Activated T-cell treated with anti-CD3 and anti-CD28 coated beads for 48 hours (primary cell): ENCODE measurements around the gene AEN.

Experiments
- DNase-seq: peaks from one replicate; pipeline ENCODE4 v3.0.0-alpha.2; 2020; ENCODE audit warnings: low read depth

Gene AEN

GRCh38 chr15:88650556-88650955 is 29.4 kb downstream of the AEN start:
- no peak for DNase-seq

GRCh38 chr15:88651136-88651732 is 30.1 kb downstream of the AEN start:
- DNase-seq = no peak

GRCh38 chr15:88651971-88652370 is 30.8 kb downstream of the AEN start:
- DNase-seq = no peak

DNA sequence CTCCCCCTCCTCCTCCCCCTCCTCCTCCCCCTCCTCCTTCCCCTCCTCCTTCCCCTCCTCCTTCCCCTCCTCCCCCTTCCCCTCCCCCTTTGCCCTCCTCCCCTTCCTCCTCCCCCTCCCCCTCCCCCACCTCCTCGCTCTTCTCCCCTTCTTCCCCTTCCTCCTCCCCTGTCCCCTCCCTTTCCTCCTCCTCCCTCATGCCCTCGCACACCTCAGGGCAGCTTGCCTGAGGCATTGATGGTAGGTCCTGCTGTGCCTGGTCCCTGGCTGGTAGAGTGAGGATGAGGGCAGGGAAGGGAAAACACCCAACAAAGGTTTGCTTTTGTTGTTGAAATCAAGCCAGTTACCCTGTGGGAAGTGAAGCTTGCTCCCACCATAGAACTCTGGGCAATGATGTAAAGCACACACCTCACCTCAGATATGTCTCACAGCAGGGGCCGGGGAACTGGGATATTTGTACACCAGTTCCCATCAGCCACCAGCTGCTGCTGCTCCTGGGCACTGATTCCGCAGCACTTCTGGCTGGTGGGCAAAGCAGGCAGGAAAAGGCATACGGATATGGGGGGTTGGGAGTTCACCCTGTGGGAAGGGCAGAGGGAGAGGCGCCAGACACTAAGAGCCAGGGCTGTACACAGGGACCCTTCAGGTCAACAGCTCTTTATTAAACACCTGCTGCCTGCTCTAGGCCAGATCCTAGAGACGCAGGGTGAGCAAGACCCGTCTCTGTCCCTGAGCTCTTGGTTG is 31.5 kb downstream of the AEN start:
- no peak for DNase-seq

DNA sequence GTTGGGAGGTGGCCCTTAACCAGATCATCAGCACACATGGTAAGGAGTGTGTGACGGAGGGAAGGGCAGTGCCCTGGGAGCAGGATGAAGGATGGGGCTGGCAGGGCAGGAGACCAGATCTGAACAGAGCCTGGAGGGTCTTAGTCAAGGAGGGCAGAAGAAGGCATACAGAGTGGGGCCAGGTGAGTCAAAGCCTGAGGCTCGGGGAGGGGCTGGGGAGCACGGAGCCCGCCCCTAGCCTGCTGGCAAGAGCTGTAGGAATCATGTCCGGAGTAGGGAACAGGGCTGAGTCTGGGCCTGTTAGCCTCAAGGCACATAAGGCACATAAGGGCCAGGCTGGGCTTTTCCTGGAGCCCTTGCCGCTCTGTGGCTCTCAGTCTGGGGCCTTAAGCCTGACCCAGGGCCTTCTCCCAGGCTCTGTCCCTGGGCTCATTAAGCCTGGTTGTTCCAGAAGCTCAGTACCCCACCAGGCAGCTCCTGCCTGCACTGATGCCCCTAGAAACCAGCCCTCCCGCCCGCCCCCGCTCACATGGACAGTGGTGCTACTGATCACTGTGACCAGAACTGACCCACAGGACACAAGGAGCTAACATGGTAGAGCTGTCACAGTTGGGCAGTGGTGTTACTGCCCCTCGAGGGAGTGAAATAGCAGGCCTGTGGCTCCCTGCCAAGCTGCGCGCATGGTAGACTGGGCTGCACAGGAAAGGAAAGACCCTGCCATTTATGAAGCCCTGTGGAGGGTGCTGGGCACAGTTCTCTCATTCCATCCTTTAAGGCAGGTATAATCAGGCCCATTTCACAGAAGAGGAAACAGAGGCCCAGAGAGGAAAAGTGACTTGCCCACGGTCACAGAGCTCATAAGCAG is 32.3 kb downstream of the AEN start:
- no peak for DNase-seq

- DNase-seq = no peak
These were observed 33.4 kb downstream of the AEN start for GRCh38 chr15:88654430-88655102.

DNA sequence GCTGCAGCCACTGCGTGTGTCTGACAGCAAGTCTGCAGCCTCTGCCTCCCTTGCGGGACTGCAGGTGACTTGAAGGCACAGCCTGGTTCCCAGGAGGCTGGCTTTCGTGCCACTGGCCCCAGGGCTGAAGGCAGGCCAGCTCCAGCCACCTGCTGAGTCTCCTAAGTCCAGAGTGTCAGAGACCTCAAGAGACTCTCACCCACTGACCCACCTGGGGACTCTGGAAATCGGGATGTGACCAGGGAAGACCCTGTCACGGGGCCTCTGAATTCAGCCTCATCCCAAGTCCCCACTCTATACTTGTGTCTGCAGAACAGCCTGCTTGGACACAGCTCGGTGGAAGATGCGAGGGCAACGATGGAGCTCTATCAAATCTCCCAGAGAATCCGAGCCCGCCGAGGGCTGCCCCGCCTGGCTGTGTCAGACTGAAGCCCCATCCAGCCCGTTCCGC is 34.0 kb downstream of the AEN start:
- DNase-seq = no peak

- no peak for DNase-seq
These were observed 34.8 kb downstream of the AEN start for GRCh38 chr15:88655800-88656488.

DNA sequence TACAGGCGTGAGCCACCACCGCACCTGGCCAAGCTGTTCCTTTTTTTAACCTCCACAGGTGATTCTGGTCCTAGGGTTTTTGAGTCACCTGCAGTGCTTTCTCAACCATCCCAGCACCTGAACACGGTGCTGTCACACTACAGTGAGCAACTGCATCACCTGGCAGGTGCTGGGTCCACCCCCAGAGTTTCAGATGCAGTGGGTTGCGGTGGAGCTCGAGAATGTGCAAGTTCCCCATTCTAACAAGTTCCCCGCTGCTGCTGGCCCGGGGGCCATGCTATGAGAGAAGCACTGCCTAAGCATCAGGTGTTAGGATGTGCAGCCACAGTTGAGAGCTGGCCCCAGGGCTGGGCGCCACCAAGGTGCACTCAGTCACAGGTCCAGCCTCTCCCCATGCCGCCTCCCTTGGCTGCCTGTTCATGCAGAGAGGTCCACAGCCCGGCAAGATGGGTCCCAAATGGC is 35.7 kb downstream of the AEN start:
- no peak for DNase-seq

DNA sequence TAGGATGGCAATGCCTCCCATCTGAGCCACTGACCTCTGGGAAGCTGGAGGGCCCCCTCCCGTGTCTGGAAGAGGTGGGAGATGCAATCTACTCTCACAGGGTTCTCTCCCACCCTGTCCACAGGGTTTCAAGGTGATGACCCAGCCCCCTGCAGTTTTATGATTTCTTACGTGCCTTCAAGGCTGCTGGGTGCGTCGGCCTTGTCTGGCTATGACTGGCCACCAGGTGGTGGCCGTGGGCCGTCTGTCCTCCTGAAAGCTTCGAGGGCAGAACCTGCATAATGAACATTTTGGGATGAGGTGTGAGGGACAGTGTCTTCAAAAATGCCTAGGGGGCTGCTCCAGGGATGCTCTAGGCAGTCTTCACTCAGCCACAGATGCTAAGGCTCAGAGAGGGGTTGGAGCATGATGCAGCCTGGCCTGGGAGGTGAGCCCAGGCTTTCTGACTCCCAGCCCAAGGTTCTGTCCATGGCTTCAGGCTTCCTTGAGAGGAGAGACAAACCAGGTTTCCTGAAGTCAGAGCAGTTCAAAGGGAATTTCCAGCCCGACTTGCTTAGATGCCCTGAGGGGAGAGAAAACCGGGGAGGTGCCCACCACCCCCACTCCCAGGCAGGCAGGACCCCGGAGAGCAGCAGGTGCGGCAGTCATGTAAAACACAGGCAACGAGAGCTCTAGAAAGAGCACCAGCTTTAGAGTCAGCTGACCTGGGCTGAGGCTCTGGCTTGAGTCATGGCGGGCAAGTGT is 36.4 kb downstream of the AEN start:
- DNase-seq = no peak

GRCh38 chr15:88658070-88658965 is 37.2 kb downstream of the AEN start:
- no peak for DNase-seq

DNA sequence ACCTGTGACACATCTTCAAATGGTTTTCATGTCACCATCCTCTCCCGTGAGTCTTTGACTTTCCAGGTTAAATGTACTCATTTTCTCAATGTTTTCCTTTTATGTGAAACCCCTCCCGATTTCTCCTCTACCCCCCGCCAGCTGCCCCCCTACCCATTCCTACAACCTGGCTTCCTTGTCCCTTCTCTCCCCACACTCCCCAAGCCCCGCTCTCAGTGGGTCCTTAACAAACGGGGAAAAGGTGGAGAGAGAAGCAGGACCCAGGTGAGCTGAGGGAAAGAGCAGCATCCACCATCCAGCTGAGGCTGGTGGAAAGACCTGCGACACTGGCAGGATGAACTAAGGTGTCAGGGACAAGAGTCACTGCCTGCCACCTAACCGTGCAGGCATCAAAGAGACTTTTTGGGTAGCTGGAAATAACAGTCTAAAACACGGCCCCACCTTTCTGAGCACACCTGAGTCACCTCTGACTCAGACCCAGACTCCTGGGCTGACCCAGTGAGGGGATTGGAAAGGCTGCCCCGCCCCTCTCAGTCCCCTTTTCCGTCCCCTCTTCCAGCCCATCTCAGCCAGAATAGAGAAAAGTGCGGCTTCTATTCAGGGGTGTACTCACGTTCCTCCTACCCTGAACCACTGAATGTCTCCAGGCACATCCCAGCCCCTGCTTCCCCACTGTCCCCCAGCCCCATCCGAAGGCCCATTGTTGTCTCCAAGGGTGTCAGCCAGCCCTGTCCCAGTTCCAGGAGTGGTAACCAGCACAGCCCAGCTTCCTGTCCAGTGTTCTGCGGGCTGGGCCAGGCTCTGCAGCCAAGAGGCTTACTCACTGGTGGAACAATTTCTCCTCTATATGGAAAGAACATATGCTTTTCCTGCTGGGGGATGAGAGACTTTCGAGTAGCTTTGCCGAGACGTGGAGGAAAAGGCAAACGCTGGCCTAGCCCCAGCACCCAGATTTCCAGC is 38.1 kb downstream of the AEN start:
- no peak for DNase-seq

GRCh38 chr15:88661041-88661700 is 40.0 kb downstream of the AEN start:
- no peak for DNase-seq

GRCh38 chr15:88661761-88662556 is 40.8 kb downstream of the AEN start:
- DNase-seq = no peak

DNA sequence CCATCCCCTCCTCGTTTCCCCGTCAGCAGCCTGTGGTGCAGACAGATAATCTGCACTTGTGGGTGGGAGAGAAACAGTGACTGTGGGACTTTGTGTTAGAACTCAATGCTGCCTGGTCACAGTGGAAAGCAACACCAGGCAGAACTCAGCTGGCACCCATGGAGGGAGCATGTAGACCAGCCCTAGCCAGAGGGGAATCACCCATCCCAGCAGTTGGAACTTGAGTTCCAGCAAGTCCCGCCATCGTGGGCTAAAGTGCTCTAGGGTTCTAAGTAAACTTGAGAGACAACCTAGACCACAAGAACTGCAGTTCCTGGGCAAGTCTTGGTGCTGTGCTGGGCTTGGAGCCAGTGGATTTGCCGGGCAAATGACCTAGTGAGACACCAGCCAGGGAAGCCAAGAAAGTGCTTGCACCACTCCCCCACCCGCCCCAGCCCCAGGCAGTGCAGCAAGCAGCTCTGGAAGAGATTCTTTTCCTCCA is 42.0 kb downstream of the AEN start:
- DNase-seq = no peak

DNA sequence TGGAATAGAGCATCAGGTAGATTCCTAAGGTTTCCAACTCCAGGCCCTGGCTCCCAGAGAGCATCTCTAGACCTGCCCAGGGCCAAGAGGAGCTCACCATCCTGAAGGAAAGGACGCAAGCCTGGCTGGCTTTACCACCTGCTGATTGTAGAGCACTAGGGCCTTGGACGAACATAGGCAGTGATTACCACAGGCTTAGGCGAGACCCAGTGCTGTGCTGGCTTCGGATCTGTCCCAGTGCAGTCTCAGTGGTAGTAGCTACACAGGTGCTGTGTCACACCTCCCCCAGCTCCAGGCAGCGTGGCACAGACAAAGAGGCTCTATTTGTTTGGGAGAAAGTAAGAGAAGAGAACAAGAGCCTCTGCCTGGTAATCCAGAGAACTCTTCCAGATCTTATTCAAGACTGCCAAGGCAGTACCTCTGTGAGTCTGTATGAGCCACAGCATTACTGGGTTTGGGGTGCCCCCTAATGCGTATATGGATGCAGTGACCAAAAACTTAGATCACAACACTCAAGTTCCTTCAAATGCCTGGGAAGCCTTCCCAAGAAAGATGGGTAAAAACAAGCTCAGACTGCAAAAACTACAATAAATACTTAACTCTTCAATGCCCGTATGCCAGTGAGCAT is 43.1 kb downstream of the AEN start:
- no peak for DNase-seq

GRCh38 chr15:88674661-88675060 is 53.5 kb downstream of the AEN start:
- DNase-seq = no peak
